ENCODE results near the gene CP. TPM values are rescaled to one million over a fixed set of nuclear protein-coding genes. Genes with fewer than 3 reads are reported as not detected.
"Not testable (repeated sequence)": the region's sequence is repeated elsewhere in the genome, so short reads cannot be mapped to it uniquely, and the experiment has no call there.

The CP gene
- total RNA-seq: not detected

DNA sequence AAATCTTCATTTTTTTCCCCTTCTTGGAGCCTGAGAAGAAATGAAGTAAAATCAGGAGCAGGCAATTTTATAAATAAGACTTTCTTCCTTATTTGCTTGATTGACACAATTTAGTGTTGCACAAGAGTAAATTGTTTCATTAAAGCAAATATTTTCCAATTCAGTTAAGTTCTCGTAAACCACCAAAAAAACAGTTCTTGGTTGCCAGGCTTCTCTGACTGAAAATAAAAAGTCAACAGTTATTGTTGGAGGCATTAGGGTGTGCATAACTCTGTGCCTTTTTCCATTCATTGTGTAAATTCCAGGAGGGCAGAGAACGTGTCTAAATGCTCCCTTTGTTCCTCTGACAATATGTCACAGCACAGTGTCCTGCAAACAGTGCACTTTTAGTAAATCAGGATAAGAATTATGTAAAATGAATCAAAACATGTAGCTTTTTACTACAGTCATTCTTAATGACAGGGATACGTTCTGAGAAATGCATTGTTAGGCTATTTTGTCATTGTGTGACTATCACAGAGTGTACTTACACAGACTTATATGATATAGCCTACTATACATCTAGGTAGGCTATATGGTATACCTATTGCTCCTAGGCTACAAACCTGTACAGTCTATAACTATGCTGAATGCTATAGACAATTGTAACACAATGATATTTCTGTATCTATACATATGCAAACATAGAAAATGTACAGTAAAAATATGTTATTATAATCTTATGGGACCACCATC, at the start of gene CP:
Gene CP (minus strand): TSS at position 47 of the 735 bp plus-strand sequence. CDS start 37 bp downstream, at position 10.
- ChIA-PET POLR2A (no interaction called here), CTCF (no interaction called here)

DNA sequence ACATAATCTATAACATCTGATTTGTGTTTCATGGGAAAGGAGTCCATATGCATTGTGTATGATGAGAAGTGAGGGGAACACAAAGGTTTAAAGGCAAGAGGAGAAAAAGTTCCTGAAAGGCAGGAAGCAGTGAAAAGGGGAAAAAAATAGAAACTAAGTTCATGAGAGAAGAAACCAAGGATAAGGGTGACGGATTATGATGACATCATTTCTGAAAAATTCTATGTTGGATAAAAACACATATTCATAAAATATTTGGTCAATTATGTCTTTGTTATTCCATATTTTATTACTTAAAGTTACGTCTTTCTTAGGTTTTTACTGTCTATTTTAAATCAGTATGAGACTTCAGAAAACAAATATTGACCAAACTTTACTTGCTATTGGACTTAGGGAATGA, 48.6 kb upstream of the CP start:
- ChIA-PET POLR2A (no interaction called here), CTCF (no interaction called here)

DNA sequence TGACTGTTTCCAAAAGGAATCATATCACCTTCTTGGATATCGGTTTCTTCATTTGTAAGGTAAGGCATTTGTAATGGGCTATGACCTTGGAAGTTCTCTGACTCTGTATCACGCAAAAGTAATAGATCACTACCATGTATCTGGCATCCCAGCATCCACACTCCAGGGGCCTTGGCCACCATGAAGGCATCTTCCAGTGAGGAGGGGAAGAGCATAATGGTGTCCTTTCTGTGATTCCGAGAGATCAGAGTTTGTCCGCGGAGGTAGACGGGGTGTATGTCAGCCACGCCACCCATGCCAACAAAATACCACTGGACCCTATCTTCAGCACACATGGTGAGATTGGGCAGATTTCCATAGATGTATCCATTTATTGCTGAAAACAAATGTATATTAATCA, 48.1 kb upstream of the CP start:
- ChIA-PET POLR2A (no interaction called here), CTCF (no interaction called here)

DNA sequence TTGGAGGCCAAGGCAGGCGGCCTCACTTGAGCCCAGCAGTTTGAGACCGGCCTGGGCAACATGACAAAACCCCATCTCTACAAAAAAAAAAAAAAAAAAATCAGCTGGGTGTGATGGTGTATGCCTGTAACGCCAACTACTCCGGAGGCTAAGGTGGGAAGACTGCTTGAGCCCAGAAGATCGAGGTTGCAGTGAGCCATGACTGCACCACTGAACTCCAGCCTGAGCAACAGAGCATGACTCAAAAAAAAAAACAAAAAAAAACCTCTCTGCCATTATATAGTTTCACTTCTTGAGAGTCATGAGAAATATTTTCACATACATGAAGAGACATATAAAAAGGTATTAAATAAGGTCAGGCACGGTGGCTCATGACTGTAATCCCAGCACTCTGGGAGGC, 45.9 kb upstream of the CP start:
- ChIA-PET CTCF (no interaction called here), POLR2A (no interaction called here)

DNA sequence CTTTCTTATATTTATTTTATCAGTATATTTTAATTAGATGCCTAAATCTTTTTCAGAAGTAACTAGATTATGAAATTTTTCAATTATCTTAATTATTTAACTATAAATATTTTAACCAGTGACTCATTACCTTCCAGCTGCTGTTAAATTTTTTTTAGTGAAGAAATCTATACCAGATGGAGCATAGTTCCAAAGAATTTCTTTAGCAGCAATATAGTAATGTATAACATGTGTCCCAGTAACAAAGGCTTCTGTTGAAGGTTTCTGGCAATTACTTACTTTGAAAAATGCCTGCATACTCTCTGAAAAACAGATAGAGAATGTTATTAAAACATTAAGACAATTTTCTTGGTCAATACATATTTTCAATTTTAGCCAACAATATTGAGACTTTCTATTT, 45.1 kb upstream of the CP start:
- ChIA-PET CTCF (no interaction called here), POLR2A (no interaction called here)

DNA sequence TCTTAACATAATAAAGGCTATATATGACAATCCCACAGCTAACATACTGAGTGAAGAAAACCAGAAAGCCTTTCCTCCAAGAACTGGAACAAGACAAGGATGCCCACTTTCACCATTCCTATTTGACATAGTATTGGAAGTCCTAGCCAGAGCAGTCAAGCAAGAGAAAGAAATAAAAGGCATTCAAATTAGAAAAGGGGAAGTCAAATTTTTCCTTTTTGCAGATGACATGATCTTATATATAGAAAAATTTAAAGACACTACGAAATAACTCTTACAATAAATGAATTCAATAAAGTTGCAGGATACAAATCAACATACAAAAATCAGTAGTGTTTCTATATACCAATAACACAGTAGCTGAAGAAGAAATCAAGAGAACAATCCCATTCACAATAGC, 42.2 kb upstream of the CP start:
- ChIA-PET POLR2A (no interaction called here), CTCF (no interaction called here)

DNA sequence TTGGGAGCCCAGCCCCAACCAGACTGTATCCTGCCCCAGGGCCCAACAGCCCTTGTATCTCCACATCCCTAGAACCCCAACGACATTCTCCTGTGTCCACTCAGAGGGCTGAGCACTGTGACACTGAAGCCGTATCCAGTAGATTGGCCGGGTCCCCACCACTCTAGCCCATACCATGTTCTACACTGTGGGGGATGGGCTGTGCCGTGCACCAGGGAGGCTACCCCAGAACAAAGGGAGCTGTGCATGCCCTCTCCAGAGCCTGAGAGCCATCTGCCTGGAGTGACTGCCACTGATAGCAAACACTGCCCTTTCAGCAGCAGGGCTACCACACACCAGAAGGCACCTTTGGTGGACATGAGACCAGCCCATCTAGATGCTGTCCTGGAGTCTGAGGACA, 37.1 kb upstream of the CP start:
- POLR2A ChIA-PET: no interaction called here
- CTCF ChIA-PET: interaction anchor here (1.4 kb wide), 1 partner anchor 138 kb away, joined by 3 read pairs; no protein-coding TSS in a partner anchor

DNA sequence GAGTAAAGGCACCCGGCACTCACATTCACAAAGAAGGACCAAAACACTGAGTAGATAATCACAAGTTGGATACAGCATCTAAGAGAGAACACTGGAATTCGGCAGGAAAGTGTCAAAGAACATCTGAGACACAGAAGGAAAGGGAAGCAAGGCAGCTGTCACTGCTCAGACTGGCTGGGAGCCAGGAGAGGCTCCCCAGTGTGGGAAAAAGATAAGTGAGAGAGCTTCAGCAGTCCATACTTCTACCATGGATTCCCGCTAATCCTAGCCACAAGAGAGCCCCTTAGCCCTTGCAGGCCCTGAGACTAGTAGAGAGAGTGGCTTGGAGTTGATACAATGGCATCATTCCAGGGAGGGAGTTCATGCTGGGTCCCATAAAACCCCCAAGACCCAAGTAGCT, 36.7 kb upstream of the CP start:
- ChIA-PET CTCF (interaction anchor here (1.4 kb wide), 1 partner anchor 138 kb away, joined by 3 read pairs; no protein-coding TSS in a partner anchor), POLR2A (no interaction called here)

DNA sequence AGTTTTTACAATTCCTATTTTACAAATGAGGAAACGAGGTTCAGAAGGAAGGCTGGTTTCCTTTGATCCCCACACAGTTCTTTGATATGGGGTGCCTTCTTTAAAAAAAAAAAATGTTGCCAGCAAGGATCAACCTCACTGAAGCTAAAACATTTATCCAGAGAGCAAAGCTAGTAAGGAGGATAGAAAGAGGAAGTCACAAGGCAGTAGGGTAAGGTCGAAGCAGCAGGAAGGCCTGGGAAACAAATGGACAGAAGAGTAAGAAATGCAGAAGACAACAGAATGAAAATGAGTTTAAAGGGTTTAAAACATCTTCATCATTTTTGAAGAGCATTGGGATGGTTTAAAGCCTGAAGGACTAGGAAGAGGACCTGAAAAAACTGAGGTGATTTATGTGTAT, 30.6 kb upstream of the CP start:
- POLR2A ChIA-PET: no interaction called here
- CTCF ChIA-PET: no interaction called here

DNA sequence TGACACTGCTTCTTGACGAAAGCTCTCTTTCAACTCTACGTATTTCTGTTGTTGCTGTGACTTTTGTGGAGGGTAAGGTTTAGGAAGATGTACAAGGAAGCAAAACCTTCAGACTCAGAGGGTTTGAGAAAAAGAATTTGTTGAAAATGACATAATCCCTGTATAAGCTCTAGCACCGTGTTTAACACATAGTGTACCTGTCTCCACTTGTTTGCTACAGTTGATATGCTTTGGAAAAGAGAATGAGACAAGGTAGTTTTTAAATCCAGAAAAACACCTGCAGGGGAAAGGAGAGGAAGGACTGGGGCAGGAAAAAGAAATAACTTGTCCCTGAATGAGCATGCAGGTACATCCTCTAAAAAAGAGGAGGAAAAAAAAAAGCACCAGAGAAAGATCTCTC, 29.6 kb upstream of the CP start:
- ChIA-PET POLR2A (no interaction called here), CTCF (interaction anchor here (1.5 kb wide), 1 partner anchor 14 kb away, joined by 3 read pairs; no protein-coding TSS in a partner anchor)

DNA sequence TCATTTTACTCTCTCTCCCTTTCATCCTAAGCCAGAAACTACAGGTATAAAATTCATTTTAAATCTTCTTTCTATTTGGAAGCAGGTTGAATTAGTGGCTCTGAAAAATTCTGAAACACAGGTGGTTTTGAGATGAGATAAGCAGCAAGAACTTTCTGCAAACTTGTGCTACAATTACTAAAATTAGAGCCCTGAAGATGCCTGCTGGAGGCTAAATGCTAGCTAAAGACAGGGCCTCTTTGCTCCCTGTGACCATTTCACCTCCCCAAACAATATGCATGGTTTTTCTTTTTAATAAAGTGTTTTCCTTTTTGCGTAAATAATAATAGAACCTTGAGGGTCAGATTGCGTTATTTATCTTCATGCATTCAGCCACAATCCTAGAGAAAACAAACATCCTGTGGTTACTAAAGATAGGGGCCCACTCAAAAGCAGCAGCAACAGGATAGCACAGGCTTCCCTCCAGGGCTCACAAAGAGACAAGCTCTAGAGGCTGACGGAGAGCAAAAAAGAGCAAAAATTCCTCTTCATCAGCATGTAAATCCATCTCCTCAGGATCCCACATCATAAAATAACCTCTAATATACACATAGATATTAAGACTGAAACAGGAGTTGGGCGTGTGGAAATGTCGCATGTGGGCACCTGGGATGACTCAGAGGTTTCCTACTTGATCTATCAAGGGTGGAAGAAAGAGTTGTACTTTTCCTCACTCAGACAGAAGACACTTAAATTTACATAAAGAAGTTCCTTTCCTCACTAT, 26.5 kb upstream of the CP start:
- ChIA-PET POLR2A (no interaction called here), CTCF (interaction anchor here (1.2 kb wide), 1 partner anchor 128 kb away, joined by 3 read pairs; no protein-coding TSS in a partner anchor)

DNA sequence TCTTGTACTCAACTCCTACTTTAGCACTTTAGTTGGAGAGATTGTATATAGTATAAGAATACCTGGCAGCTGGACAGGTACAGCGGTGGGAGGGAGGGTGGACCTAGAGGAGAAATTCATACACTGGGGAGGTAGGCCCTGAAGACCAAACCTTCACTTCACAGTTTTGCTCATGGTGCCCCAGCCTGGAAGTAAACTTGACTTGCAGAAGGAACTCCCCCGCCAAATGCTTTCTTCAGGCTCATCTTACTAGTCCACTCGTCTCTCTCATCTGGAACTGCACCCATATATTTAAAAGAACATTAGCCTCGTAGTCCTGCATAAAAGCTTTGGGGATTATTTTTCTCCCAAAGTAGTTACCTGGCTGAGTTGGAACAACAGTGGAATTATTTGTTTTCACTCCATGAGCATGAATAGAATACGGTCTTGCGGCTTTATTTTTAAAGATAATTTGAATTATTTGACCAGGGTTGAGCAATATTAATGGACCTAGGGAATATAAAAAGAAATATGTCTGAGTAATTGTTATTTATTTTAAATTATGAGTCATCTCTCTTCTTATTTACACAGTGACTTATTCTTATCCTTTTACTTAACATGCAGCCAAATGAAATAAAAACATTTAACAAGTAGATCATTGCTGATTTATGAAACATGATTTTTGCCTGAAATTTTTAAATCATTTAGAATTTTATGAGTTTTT, 25.5 kb upstream of the CP start:
- ChIA-PET POLR2A (no interaction called here), CTCF (interaction anchor here (1.2 kb wide), 1 partner anchor 127 kb away, joined by 3 read pairs; no protein-coding TSS in a partner anchor)

DNA sequence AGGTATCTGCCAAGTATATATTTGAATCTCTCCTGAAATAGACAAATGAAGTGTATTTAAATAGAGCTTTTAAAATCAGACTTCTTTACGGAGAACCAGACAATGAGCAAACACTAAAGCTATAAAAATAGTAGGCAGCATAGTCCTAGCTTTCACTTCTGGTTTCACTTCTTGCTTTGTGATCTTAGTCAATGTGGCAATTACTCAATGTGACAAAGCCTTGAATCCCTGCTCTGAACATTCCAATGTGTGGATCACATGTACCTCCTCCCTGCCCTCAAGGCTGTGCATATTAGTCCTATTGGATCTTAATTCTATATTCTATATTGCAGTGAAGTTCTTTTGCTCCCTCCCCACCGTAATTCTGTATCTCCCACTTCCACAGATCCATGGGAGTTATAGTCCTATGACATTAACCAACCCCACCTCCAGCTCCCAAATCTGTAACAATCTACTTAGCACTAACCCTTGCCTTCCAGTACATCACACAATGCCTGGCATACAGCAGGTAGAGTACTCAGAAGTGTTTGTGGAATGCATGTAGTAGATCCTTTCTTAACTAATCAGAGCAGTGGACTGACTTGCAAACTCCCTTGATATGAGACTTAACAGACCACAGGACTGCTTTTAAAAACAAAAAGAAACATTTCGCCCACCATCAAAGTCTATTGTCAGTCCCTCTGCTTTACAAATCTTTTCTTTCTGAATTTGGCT, 24.3 kb upstream of the CP start:
- CTCF ChIA-PET: no interaction called here
- POLR2A ChIA-PET: interaction anchor here (1.2 kb wide), 1 partner anchor 14 kb away, joined by 4 read pairs; no protein-coding TSS in a partner anchor

DNA sequence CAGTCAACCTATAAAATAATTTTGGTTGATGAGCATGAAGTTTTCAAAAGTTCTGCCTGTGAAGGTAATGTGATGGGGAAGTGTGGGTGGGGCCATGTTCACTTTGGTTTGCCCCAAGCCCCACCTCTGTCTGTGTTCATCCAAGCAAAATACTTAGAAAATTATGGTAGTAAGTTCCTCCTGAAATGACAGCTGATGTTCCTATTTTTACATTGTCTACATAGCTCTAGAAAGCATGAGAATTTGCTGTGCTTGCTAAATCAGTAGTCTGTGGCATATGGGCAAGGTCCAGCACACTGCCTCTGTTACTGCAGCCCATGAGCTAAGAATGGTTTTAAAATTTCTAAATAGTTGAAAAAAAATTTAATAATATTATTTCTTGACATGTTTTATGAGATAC, 21.9 kb upstream of the CP start:
- ChIA-PET CTCF (no interaction called here), POLR2A (no interaction called here)

DNA sequence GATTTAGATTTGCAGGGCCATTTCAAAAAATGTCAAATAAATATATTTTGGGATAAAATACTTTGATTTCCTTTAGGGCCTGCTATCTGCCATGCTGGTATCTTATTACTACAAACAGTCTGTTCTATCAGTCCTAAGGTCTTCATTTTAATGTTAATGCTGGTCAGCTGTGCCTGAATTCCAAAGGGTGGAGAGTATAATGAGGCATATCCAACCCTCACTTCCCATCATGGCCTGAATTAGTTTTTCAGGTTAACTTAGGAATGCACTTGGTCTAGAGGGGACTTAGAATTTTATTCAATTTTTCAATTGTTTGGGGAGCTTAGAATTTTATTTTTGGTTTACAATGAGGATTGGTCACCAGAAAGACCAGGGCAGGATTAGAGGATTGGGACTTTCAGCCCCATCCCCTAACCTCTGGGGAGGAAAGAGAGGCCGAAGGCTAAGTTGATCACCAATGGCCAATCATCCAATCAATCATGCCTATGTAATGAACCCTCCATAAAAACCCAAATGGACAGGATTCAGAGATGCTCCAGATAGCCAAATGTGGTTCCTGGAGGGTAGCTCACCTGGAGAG, 17.8 kb upstream of the CP start:
- ChIA-PET CTCF (no interaction called here), POLR2A (no interaction called here)

DNA sequence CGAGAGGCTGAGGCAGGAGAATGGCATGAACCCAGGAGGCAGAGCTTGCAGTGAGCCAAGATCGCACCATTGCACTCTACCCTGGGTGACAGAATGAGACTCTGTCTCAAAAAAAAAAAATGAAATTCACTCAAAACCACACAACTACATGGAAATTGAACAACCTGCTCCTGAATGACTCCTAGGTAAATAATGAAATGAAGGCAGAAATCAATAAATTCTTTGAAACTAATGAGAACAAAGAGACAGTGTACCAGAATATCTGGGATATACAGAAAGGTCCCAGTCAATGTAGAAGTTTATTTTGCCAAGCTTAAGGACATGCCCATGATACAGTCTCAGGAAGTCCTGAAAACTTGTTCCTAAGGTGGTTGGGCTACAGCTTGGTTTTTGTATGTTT, 16.6 kb upstream of the CP start:
- CTCF ChIA-PET: interaction anchor here (0.7 kb wide), 1 partner anchor 11 kb away, joined by 3 read pairs; no protein-coding TSS in a partner anchor

DNA sequence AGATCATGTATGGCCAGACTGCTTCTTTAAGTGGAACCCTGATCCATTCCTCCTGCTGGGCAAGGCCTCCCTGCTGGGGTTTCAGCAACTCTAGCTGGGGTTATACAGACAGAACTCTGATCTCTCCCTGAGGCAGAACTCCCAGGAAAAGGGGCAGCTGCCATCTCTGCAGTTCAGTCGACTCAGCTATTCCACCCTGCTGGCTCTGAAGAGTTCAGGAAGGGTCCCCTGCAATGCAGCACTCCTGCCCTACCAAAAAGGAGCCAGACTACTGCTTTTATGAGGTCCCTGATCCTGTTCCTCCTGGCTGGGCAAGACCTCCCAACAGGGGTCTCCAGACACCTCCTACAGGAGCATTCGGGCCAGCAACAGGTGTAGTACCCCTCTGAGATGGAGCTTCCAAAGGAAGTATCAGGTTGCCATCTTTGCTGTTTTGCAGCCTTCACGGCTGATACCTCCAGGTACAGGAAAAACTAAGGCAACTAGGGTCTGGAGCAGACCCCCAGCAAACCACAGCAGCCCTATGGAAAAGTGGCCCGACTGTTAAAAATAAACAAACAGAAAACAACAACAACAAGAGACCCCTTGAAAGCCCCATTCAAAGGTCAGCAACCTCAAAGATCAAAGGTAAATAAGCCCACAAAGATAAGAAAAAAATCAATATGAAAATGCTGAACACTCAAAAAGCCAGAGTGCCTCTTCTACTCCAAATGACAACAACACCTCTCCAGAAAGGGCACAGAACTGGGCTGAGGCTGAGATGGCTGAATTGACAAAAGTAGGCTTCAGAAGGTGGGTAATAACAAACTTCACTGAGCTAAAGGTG, 14.2 kb upstream of the CP start:
- CTCF ChIA-PET: no interaction called here
- POLR2A ChIA-PET: no interaction called here

More for the DNA sequence above, 16.6 kb upstream of the CP start:
- POLR2A ChIA-PET: not testable (repeated sequence)

DNA sequence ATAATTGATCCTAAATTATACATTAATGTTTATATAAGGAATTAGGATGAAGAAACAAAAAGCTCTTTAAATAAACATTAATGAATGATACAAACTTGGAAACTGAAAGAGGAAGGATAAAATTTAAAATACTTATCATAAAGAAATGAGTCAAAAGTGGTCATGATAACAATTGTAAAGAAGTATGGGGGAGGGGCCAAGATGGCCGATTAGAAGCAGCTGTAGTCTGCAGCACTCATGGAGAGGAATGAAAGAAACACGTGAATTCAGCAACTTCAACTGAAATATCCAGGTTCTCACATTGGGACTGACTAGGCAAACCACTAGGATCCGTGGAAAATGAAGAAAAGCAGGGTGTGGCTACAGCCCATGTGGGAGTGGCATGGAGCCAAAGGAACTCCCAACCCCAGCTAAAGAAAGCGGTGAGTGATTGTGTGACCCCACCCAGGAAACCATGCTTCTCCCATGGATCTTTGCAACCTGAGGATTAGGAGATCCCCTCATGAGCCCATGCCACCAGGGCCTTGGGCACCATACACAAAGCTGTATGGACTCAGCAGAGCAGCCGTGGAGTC, 13.1 kb upstream of the CP start:
- ChIA-PET POLR2A (no interaction called here), CTCF (no interaction called here)

DNA sequence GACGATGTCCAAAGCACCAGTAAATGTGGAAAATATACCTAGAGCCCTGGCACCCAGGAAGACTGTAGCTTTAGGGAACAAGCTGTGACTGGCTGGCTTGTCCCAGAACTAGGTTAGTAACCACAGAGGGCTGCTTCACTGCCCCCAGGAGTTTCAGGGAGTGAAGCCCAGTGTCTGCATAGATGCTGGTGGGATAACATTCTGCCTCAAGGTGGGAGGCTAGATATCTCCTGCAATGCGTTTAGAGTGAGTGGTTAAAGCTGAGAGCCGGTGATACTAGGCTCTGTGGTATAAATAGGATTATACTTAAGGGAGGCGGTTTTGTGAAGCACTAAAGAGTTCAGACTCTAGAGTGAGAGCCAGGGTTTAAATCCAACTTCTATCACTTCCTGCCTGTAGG, 11.7 kb upstream of the CP start:
- CTCF ChIA-PET: no interaction called here
- POLR2A ChIA-PET: no interaction called here
